GM12891 (cell line): ENCODE data around the gene RGCC.

Source experiments
- POLR2A ChIP-seq: IDR thresholded peaks from 2 replicates; pipeline ENCODE4 v1.6.1; 2011; ENCODE audit warnings: low read depth, low read length, control low read depth
- POLR2AphosphoS5 ChIP-seq: IDR thresholded peaks from 2 replicates; pipeline ENCODE4 v1.6.1; 2011; ENCODE audit warnings: low read depth, low read length, control low read depth
- SPI1 ChIP-seq: IDR thresholded peaks from 2 replicates; pipeline ENCODE4 v1.6.1; 2011; ENCODE audit warnings: low read depth, low read length, control low read depth
- TAF1 ChIP-seq: IDR thresholded peaks from 2 replicates; pipeline ENCODE4 v1.6.1; 2011; ENCODE audit warnings: low read depth, low read length, control low read depth

DNA sequence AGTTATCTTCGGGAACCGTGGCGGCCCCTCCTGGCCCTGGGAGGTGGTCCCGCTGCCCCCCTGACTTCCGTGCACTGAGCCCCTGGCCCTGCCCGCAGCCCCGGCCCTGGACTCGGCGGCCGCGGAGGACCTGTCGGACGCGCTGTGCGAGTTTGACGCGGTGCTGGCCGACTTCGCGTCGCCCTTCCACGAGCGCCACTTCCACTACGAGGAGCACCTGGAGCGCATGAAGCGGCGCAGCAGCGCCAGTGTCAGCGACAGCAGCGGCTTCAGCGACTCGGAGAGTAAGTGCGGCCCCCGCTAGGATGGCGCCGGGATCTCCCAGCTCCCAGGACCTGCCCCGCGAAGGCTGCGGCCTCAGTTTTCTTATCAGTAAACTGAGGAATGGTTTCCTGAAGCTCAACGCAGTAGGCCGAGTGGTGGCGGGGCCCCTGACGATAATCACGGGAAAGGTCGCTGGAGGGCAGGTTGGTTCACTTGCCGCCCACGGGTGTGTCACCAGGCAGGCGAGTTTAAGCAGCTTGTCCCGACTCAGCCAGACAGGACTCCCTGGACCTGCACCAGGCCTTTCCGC lies 924 bp downstream of the RGCC start:
- no peak for TF ChIP-seq POLR2A
- no peak for TF ChIP-seq TAF1
- TF ChIP-seq POLR2AphosphoS5 = no peak
- no peak for TF ChIP-seq SPI1
